H9 (cell line): Measurements from ENCODE around the gene HEATR9. TPM values are rescaled to one million over a fixed set of nuclear protein-coding genes. Genes with fewer than 3 reads are reported as not detected.
A peak's percentile ranks its signal among the peaks of the same experiment; 100 is the strongest.

Experiments
- DNase-seq: peaks from one replicate; pipeline ENCODE4 v3.0.0-alpha.2; 2017
- H2AFZ ChIP-seq: one replicate; pipeline ENCODE4 v1.6.1; 2013; ENCODE audit warnings: mild to moderate bottlenecking, low read length, control low read depth, moderate library complexity
- H2AK5ac ChIP-seq: 2 replicates; pipeline ENCODE4 v1.6.1; 2013; ENCODE audit warnings: low read length, control low read depth, mixed read lengths; ENCODE audit not compliant: insufficient read length
- H2BK120ac ChIP-seq: one replicate; pipeline ENCODE4 v1.6.1; 2013; ENCODE audit warnings: low read depth, mild to moderate bottlenecking, low read length, control low read depth, inconsistent platforms; ENCODE audit not compliant: poor library complexity, severe bottlenecking
- H2BK12ac ChIP-seq: 2 replicates; pipeline ENCODE4 v1.6.1; 2013; ENCODE audit warnings: low read length, control low read depth, mixed read lengths, low read depth; ENCODE audit not compliant: insufficient read length
- H2BK15ac ChIP-seq: 2 replicates; pipeline ENCODE4 v1.6.1; 2013; ENCODE audit warnings: low read depth, low read length, control low read depth
- H2BK20ac ChIP-seq: one replicate; pipeline ENCODE4 v1.6.1; 2013; ENCODE audit warnings: low read depth, mild to moderate bottlenecking, low read length, control low read depth, inconsistent platforms; ENCODE audit not compliant: poor library complexity, severe bottlenecking
- H2BK5ac ChIP-seq: 2 replicates; pipeline ENCODE4 v1.6.1; 2013; ENCODE audit warnings: low read length, control low read depth, mixed read lengths; ENCODE audit not compliant: insufficient read length
- H3K14ac ChIP-seq: 2 replicates; pipeline ENCODE4 v1.6.1; 2013; ENCODE audit warnings: low read length, control low read depth; ENCODE audit not compliant: insufficient read depth
- H3K18ac ChIP-seq: 2 replicates; pipeline ENCODE4 v1.6.1; 2013; ENCODE audit warnings: low read depth, mild to moderate bottlenecking, mixed read lengths, low read length, control low read depth; ENCODE audit not compliant: insufficient read length
- H3K23ac ChIP-seq: 2 replicates; pipeline ENCODE4 v1.6.1; 2013; ENCODE audit warnings: low read length, control low read depth, mixed read lengths, low read depth; ENCODE audit not compliant: insufficient read length
- H3K23me2 ChIP-seq: 2 replicates; pipeline ENCODE4 v1.6.1; 2013; ENCODE audit warnings: low read depth, mild to moderate bottlenecking, mixed read lengths, low read length, control low read depth; ENCODE audit not compliant: insufficient read length, poor library complexity, severe bottlenecking
- H3K27ac ChIP-seq: 2 replicates; pipeline ENCODE4 v1.5.1; 2013; ENCODE audit warnings: low read length, control low read depth, mixed read lengths, low read depth; ENCODE audit not compliant: insufficient read length
- H3K27me3 ChIP-seq: 2 replicates; pipeline ENCODE4 v1.6.1; 2013; ENCODE audit warnings: low read length, control low read depth, inconsistent platforms; ENCODE audit not compliant: insufficient read depth
- H3K4ac ChIP-seq: 2 replicates; pipeline ENCODE4 v1.6.1; 2013; ENCODE audit warnings: low read depth, mild to moderate bottlenecking, control low read depth, inconsistent platforms, low read length, moderate library complexity
- H3K4me1 ChIP-seq: 2 replicates; pipeline ENCODE4 v1.6.1; 2013; ENCODE audit warnings: low read length, control low read depth, inconsistent platforms; ENCODE audit not compliant: insufficient read depth
- H3K4me2 ChIP-seq: 2 replicates; pipeline ENCODE4 v1.6.1; 2013; ENCODE audit warnings: low read length, control low read depth, mixed read lengths; ENCODE audit not compliant: insufficient read length, insufficient read depth
- H3K56ac ChIP-seq: 2 replicates; pipeline ENCODE4 v1.6.1; 2013; ENCODE audit warnings: low read depth, mild to moderate bottlenecking, mixed read lengths, low read length, control low read depth; ENCODE audit not compliant: insufficient read length
- H3K79me1 ChIP-seq: 2 replicates; pipeline ENCODE4 v1.6.1; 2013; ENCODE audit warnings: low read depth, mild to moderate bottlenecking, moderate library complexity, low read length, control low read depth, inconsistent platforms; ENCODE audit not compliant: insufficient read depth, poor library complexity, severe bottlenecking
- H3K79me2 ChIP-seq: 2 replicates; pipeline ENCODE4 v1.6.1; 2013; ENCODE audit warnings: low read length, control low read depth, inconsistent platforms; ENCODE audit not compliant: insufficient read depth
- H3K9ac ChIP-seq: 2 replicates; pipeline ENCODE4 v1.6.1; 2013; ENCODE audit warnings: low read length, control low read depth, mixed read lengths; ENCODE audit not compliant: insufficient read length; ENCODE audit errors: extremely low read depth
- H3K9me3 ChIP-seq: one replicate; pipeline ENCODE4 v1.6.1; 2013; ENCODE audit warnings: low read depth, low read length, inconsistent platforms; ENCODE audit not compliant: control insufficient read depth
- H3T11ph ChIP-seq: one replicate; pipeline ENCODE4 v1.6.1; 2013; ENCODE audit warnings: mild to moderate bottlenecking, low read length, control low read depth, inconsistent platforms
- H4K20me1 ChIP-seq: one replicate; pipeline ENCODE4 v1.6.1; 2013; ENCODE audit not compliant: control insufficient read depth, insufficient read length, insufficient read depth
- H4K5ac ChIP-seq: 2 replicates; pipeline ENCODE4 v1.6.1; 2013; ENCODE audit warnings: low read depth, mild to moderate bottlenecking, mixed read lengths, low read length, control low read depth; ENCODE audit not compliant: insufficient read length
- H4K8ac ChIP-seq: replicated peaks from 2 replicates; pipeline ENCODE4 v1.6.1; 2013; ENCODE audit warnings: low read length, control low read depth, mixed read lengths, low read depth; ENCODE audit not compliant: insufficient read length
- H4K91ac ChIP-seq: 2 replicates; pipeline ENCODE4 v1.6.1; 2013; ENCODE audit warnings: low read depth, mild to moderate bottlenecking, moderate library complexity, mixed read lengths, low read length, control low read depth; ENCODE audit not compliant: insufficient read length
- H3K27ac Mint-ChIP-seq, 3 experiments: 2 replicates in 2 of 3; 3 replicates in 1 of 3; pipeline ENCODE4 v1.8.0; 2020 to 2021; ENCODE audit warnings: mixed read lengths in 3 of 3, mild to moderate bottlenecking in 1 of 3, moderate library complexity in 1 of 3
- H3K27me3 Mint-ChIP-seq: 2 replicates; pipeline ENCODE4 v1.8.0; 2021; ENCODE audit warnings: low read depth, mild to moderate bottlenecking, moderate library complexity, mixed read lengths
- H3K36me3 Mint-ChIP-seq, 3 experiments: 2 replicates in 2 of 3; 3 replicates in 1 of 3; pipeline ENCODE4 v1.8.0; 2020 to 2021; ENCODE audit warnings: low read depth in 3 of 3, mixed read lengths in 3 of 3; ENCODE audit not compliant: insufficient read depth in 1 of 3
- H3K4me1 Mint-ChIP-seq, 2 experiments: 2 replicates each; pipeline ENCODE4 v1.8.0; 2020; ENCODE audit warnings: mixed read lengths in 2 of 2
- H3K4me3 Mint-ChIP-seq, 2 experiments: 2 replicates in 1 of 2; 3 replicates in 1 of 2; pipeline ENCODE4 v1.8.0; 2020 to 2021; ENCODE audit warnings: mild to moderate bottlenecking in 2 of 2, mixed read lengths in 2 of 2, moderate library complexity in 1 of 2
- H3K9me3 Mint-ChIP-seq, 2 experiments: 2 replicates in 1 of 2; 3 replicates in 1 of 2; pipeline ENCODE4 v1.8.0; 2020; ENCODE audit warnings: mild to moderate bottlenecking in 2 of 2, mixed read lengths in 2 of 2, moderate library complexity in 1 of 2
- WGBS: extraction: QIAGEN DNeasy Blood & Tissue Kit; methylation state at CpG from one replicate; pipeline ENCODE4 v1.1.7; 2013; ENCODE audit warnings: missing lambda C conversion rate, low lambda C conversion rate, mixed read lengths; ENCODE audit not compliant: insufficient read length; ENCODE audit errors: extremely low coverage; 5-methylcytosine and 5-hydroxymethylcytosine counted together
- total RNA-seq: library from RNA; stranded (reverse); gene quantifications from 2 replicates; pipeline ENCODE4 v1.2.1, GENCODE V29; 2021
- TF ChIP-seq, protein P1 (sequence below): fragments of 200-600 bp; sonication (generic); conservative IDR thresholded peaks from 3 replicates; pipeline ENCODE4 v1.8.0; 2021; ENCODE audit warnings: antibody characterized with exemption, mild to moderate bottlenecking

HEATR9 gene
- total RNA-seq, 1 experiment from 2014 or later = not detected

DNA sequence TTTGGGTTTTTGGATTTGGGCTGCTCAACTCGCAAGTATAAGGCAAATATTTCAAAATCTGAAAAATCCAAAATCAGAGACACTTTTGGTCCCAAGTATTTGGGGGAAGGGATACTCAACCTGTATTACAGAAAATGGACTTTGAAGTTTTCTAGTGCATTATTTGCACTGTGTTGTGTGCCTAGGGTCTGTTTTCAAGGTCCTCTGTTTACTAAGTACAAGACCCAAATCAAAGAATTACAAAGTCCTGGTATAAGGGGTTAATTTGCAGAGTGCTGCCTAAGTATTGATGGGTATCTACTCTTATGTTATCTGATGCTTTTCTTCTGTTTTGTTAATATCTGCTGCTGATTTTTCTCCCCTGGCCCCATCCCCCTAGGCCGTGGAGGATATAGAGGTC lies 25.0 kb downstream of the HEATR9 start:
- no peaks in the 10 kb centered on the region for H3K9me3 Mint-ChIP-seq
- Histone ChIP-seq H3K14ac (no peak overlapping the region), H2BK20ac (no peak overlapping the region), H3K27me3 (no peaks in the 10 kb centered on the region), H3K18ac (no peak overlapping the region), H3K23me2 (no peaks in the 10 kb centered on the region), H2BK15ac (no peak overlapping the region), H3T11ph (no peak overlapping the region), H3K4ac (no peak overlapping the region), H3K4me2 (no peak overlapping the region), H3K56ac (no peak overlapping the region), H2AFZ (no peak overlapping the region), H4K91ac (no peak overlapping the region), H4K5ac (no peak overlapping the region), H3K9ac (no peak overlapping the region), H3K27ac (no peak overlapping the region), H2BK120ac (no peak overlapping the region), H2BK5ac (no peak overlapping the region), H2BK12ac (no peak overlapping the region), H4K8ac (no peak overlapping the region), H4K20me1 (peaks cover 3% of the 10 kb centered on the region), H3K23ac (no peak overlapping the region), H3K4me1 (no peaks in the 10 kb centered on the region), H3K9me3 (no peaks in the 10 kb centered on the region), H3K79me2 (no peaks in the 10 kb centered on the region), H3K79me1 (no peaks in the 10 kb centered on the region), H2AK5ac (no peak overlapping the region)
- no peak overlapping the region for H3K4me3 Mint-ChIP-seq
- no peaks in the 10 kb centered on the region for H3K27me3 Mint-ChIP-seq
- H3K27ac Mint-ChIP-seq = peak overlapping the region; percentile 23 to 68 (median 34); a peak in 4 of 7 replicates
- no peak for DNase-seq
- TF ChIP-seq, protein P1, sequence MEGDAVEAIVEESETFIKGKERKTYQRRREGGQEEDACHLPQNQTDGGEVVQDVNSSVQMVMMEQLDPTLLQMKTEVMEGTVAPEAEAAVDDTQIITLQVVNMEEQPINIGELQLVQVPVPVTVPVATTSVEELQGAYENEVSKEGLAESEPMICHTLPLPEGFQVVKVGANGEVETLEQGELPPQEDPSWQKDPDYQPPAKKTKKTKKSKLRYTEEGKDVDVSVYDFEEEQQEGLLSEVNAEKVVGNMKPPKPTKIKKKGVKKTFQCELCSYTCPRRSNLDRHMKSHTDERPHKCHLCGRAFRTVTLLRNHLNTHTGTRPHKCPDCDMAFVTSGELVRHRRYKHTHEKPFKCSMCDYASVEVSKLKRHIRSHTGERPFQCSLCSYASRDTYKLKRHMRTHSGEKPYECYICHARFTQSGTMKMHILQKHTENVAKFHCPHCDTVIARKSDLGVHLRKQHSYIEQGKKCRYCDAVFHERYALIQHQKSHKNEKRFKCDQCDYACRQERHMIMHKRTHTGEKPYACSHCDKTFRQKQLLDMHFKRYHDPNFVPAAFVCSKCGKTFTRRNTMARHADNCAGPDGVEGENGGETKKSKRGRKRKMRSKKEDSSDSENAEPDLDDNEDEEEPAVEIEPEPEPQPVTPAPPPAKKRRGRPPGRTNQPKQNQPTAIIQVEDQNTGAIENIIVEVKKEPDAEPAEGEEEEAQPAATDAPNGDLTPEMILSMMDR = no peak
- WGBS = no CpG with 5 or more reads among the region's 2 CpGs
- H3K4me1 Mint-ChIP-seq = no peaks in the 10 kb centered on the region
- H3K36me3 Mint-ChIP-seq = peaks cover 42 to 88% (median 77%) of the 10 kb centered on the region in 3 experiments
